Measurements from ENCODE around the gene NDUFAF8.
"Not testable (repeated sequence)": the region's sequence is repeated elsewhere in the genome, so short reads cannot be mapped to it uniquely, and the experiment has no call there.

NDUFAF8 gene

GRCh38 chr17:81227630-81228029, 11.5 kb upstream of the NDUFAF8 start:
- DNase-seq = not testable (repeated sequence)

- DNase-seq = no peak
Measured at GRCh38 chr17:81228420-81228819, 10.7 kb upstream of the NDUFAF8 start.

- DNase-seq = no peak
Measured at GRCh38 chr17:81228834-81229665, 10.1 kb upstream of the NDUFAF8 start.

GRCh38 chr17:81229666-81229920, 9.5 kb upstream of the NDUFAF8 start:
- DNase-seq = no peak

- DNase-seq = no peak
Measured at GRCh38 chr17:81230043-81230820, 8.9 kb upstream of the NDUFAF8 start.

- no peak for DNase-seq
Measured at GRCh38 chr17:81231121-81231645, 7.9 kb upstream of the NDUFAF8 start.

- DNase-seq = no peak
Measured at GRCh38 chr17:81231766-81232581, 7.1 kb upstream of the NDUFAF8 start.

GRCh38 chr17:81232616-81233241, 6.4 kb upstream of the NDUFAF8 start:
- no peak for DNase-seq

- no peak for DNase-seq
Measured at GRCh38 chr17:81233316-81233715, 5.8 kb upstream of the NDUFAF8 start.

GRCh38 chr17:81233811-81234505, 5.2 kb upstream of the NDUFAF8 start:
- DNase-seq = no peak

- no peak for DNase-seq
Measured at GRCh38 chr17:81234506-81234855, 4.6 kb upstream of the NDUFAF8 start.

GRCh38 chr17:81234940-81235821, 3.9 kb upstream of the NDUFAF8 start:
- no peak for DNase-seq

GRCh38 chr17:81235822-81236740, 3.0 kb upstream of the NDUFAF8 start:
- DNase-seq = no peak

GRCh38 chr17:81236784-81237183, 2.3 kb upstream of the NDUFAF8 start:
- no peak for DNase-seq

GRCh38 chr17:81237591-81238489, 1.3 kb upstream of the NDUFAF8 start:
- DNase-seq = no peak

GRCh38 chr17:81238490-81238814, 666 bp upstream of the NDUFAF8 start:
- no peak for DNase-seq

GRCh38 chr17:81239714-81240555, 817 bp downstream of the NDUFAF8 start:
- DNase-seq = peak; percentile 69

GRCh38 chr17:81240761-81241160, 1.6 kb downstream of the NDUFAF8 start:
- DNase-seq = no peak
